Measurements from ENCODE around the gene GOLGA2.
"Not testable (repeated sequence)": the region's sequence is repeated elsewhere in the genome, so short reads cannot be mapped to it uniquely, and the experiment has no call there.

Gene GOLGA2

DNA sequence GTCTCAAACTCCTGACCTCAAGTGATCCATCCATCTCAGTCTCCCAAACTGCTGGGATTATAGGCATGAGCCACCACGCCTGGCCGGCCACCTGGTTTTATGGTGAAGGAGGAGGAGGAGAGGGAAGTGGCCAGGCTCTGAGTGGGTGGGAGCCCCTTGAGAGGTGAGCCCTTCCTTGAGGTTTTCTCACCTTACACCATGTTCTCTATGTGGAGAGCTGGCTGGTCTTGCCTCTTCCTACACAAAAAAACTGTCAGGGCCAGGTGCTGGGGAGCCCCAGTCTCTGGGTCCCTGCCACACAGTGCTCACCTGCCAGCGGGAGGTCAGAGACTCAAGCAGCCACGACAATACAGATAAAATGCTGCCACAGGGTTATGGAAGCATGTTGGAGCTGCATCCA, 18.3 kb upstream of the GOLGA2 start:
- DNase-seq (ENCODE audit: low read depth, low spot score) = no peak

DNA sequence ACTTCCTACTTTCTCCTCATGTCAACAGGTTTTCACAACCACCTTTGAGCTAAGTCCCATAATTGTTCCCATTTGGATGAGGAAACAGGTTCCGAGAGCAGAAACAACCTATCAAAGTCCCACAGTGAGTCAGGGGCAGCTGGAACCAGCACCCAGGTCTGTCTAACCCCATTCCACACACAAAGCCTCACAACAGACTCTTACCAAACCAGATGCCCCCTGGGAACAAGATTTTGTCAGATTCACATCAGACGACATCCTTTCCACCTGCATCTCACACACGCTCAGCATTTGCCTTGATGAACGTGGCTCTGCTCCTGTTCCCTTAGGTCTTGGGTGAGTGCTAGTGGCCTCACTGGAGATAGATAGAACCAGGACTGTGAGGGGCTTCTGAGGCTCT, 17.3 kb upstream of the GOLGA2 start:
- no peak for DNase-seq (ENCODE audit: low read depth, low spot score)

DNA sequence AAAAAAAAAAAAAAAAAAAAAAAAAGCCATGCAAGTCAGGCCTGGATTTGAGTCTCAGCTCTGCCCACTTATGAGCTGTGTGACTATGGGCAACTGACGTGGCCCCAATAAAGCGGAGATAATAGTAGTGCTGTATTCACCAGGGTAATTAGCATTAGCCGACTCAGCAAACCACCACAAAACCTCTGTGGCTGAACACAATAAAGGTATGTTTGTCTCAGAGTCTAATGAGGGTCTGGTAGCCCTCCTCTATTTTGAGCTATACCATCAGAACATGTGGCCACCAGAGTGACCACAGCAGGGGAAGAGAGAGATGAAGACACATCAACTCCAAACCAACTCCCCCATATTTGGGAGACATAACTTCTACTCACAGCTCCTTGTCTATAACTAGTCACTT, 16.2 kb upstream of the GOLGA2 start:
- DNase-seq (ENCODE audit: low read depth, low spot score) = no peak

DNA sequence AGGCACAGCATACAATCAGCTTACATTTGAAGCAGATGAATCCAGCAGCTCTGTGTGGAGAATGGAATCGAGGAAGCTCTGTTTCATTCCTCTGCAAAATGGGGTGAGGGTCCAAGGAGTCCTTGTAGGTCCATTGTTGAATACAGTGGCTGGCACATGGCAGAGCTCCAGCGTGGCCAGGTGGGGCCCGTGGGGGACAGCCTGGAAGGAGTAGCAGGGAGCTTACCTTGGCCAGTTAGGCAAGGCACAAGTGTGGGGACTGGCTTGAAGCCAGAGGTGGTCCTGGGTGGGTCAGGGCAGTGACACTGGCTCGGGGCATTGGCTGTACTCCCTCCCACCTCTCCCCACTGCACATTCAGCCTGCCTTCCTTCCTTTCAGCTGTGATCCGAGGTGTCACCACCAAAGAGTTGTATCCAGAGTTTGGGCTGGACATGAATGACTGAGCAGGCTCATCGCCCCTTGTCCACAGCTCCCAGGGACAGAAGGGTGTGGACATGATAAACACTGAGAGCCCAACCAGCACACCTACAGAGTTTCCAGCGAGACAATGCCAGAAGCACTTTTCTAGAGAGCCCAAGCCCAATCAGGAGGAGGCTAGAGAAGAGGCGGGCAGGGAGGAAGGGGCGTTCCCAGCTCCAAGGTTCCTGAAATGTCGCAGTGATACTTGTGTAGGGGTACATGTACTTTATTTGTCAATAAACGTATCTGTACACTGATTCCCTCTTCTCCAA, 12.6 kb upstream of the GOLGA2 start:
- DNase-seq (ENCODE audit: low read depth, low spot score) = no peak

DNA sequence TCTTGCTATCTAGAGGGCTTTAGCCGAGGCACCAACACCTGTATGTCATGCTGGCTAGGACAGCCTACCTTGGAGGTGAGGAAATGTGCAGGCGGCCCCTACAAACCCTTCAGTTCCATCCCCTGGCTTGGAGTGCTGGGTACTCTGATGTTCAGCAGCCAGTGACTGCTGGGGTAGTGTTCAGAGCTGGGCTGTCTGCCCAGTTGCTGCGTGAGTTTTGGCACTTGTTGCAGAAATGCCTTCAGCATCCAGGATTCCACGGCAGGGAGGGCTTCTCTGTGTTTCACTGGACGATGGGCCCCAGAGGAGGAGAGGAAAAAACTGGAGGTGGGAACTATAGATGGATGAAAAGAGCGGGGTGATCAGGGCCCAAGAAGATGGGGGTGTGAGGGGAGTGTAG, 10.6 kb upstream of the GOLGA2 start:
- no peak for DNase-seq (ENCODE audit: low read depth, low spot score)

DNA sequence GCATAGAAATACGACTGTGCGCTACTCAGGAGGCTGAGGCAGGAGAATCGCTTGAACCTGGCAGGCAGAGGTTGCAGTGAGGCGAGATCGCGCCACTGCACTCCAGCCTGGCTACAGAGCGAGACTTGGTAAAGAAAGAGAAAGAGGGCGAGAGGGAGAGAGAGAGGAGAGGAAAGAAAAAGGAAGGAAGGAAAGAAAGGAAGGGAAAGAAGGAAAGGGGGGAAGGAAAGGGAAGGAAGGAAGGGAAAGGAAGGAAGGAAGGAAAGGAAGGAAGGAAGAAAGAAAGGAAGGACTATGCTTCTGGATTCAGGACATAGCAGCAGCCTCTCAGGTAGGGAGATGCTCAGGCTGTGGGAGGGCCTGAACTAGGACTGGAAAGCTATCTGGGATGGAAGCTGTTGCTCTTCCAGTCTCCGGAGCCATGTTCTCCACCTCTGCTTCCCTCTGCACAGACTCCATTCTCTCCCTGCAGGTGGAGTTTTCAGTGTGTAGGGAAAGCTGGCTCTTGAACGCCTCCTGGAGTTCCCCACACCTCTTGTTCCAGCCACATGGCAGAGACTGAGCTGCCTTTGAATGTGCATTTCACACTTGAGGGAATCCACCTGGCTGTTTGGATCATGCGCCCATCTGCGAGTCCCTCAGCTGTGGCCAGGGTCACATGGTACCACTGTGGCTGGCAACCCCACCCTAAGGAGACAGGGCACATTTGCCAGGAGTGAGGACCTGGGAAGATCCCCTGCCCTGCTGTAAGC, 9.4 kb upstream of the GOLGA2 start:
- no peak for DNase-seq (ENCODE audit: low read depth, low spot score)

DNA sequence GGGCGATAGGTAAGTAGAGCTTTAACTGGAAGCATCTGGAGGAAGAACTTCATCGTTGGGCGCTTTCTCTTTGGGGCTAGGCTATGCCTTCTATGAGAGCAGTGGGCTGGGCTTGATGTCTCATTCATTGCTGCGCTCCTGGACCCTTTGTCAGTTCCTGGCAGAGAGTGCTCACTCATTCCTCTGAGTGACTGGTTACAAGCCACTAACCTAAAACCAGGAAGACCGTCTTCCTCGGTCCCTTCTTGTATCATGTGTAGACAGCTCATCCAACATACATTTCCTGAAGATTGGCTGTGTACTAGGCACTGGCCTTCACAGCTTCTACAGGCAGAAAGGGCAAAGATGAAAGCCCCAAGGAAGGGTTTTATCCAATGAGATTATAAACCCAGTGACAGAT, 6.7 kb upstream of the GOLGA2 start:
- DNase-seq (ENCODE audit: low read depth, low spot score) = no peak

DNA sequence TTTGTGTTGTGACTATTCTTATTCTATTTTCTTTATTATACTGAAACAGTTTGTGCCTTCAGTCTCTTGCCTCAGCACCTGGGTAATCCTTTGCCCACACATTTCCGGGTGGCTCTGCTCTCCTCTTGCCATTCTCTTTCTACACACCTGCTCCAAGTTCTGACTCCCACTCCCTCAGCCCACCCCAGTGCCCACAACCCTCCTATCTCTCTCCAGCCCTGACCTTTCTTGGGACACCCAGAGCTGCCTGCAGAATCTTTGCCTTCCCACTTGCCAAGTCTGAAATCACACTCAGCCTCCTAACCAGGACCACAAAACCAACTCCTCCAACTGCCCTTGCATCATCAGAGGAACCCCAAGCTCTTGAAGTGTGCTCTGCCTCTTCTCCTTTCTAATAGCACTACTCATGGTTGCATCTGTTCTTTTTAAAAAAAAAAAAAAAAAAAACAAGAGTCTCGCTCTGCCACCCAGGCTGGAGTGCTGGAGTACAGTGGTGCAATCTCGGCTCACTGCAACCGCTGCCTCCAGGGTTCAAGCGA, 4.3 kb upstream of the GOLGA2 start:
- DNase-seq (ENCODE audit: low read depth, low spot score) = no peak

DNA sequence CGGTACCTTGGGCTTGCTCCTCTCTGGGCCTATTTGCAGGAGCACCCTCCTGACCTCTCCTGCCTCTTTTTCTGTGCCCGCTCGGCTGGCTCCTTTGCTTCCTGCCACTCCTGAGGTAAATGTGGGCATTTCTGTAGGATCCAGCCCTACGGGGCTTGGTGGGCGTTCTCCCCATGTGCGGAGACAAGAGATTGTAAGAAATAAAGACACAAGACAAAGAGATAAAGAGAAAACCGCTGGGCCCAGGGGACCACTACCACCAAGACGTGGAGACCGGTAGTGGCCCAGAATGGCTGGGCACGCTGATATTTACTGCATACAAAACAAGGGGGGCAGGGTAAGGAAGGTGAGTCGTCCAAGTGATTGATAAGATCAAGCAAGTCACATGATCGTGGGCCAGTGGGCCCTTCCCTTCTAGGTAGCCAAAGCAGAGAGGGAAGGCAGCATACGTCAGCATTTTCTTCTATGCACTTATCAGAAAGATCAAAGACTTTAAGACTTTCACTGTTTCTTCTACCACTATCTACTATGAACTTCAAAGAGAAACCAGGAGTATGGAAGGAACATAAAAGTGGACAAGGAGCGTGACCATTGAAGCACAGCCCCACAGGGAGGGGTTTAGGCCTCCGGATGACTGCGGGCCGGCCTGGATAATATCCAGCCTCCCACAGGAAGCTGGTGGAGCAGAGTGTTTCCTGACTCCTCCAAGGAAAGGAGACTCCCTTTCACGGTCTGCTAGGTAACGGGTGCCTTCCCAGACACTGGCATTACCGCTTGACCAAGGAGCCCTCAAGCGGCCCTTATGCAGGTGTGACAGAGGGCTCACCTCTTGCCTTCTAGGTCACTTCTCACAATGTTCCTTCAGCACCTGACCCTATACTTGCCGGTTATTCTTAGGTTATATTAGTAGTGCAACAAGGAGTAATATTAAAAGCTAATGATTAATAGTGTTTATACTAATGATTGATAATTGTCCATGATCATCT, 3.6 kb upstream of the GOLGA2 start:
- DNase-seq (ENCODE audit: low read depth, low spot score) = not testable (repeated sequence)

DNA sequence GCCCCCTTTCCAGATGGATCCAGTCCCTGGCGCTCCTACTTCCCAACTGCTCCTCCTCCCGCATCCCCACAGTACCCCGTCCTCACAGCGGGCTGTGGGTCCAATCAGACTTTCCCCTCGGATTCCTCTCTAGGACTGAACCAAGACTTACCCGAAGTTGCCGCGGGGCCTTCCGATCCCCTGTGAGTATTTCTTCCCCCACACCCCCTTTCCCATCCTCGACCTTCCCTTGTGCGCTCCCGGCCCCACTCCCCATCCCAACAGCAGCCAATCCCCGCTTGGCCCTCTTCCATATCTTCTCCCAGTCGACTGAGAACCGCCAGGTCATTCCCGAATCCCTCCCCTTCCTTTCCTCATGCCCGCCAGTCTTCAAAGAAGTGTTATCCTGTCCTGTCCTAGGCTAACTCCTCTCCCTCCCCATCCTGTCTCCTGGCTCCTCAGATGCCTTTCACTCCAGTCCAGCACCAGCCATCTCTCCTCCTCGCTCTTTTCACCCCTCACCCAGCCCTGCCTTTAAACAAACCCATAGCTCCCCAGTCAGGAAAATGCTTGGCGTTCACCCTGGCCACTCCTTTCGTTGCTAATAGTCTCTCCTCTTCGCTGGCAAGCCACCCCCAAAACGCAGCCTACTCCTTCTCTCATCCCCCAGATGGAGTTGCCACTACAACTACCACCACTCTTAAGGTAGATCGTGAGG, 915 bp upstream of the GOLGA2 start:
- DNase-seq (ENCODE audit: low read depth, low spot score) = no peak

DNA sequence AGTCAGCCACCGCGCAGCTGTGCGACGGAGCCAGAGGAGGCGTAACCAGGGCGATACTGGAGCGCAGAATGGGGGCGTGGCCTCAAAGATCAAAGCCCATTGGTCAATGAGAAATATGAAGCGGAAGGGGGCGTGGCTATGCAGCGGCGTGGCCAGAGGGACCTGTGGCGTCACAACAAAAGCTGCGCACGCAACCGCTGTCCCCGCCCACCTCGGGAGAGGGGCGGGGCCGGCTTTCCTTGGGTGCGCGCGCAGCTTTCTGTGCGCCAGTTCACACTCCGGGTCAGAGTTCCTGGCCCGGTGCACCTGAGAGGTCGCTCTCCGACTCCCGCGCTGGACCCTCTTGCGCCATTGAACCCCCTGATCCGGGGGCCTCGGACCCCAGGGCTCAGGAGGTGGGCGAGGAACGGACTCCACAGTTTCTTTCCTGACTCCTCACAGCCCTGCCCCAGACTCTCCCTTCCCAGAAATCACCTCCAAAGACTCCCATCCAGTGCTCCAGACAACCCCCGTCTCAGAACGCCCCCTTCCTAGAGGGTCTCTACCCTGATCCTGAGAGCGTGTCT, 284 bp upstream of the GOLGA2 start, which contains the start of gene SWI5:
Gene SWI5, plus strand, starts transcription at position 269 of the 566 bp plus-strand sequence.
- peak; percentile 99 for DNase-seq (ENCODE audit: low read depth, low spot score)

DNA sequence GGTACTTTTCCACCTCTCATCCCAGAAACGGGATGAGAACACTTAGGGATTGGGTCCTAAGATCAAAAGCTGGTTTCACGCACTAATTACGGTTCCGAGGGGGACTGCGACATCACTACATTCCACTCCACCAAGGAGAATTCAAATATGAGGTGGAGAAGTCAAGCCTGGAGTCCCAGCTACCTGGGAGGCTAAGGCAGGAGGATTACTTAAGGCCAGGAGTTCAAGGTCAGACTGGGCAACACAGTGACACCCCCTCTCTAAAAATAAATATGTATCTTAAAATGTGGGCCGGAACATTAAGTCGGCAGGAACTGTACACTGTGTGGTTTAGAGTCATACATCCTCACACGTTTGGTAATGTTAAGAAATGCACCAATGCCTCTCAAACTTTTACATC, 1.6 kb downstream of the GOLGA2 start:
- no peak for DNase-seq (ENCODE audit: low read depth, low spot score)

DNA sequence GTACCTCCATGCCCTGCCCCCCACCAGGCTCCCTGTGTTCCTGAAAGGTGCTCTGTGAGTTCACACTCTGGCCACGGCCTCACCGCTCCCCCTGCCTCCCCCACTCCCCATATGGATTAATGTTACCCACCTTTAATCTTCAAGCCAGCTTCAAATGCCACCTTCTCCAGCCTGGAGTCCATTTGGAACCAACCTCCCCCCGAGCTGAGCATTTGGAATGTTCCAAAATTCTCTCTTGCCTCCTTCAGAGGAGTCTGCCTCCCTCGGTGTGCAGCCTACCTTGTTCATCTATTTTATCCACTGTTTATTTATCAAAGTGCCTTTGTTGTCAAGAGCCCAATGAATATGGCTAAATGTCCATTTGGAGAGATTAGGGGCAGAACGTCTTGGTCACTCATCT, 4.3 kb downstream of the GOLGA2 start:
- no peak for DNase-seq (ENCODE audit: low read depth, low spot score)

DNA sequence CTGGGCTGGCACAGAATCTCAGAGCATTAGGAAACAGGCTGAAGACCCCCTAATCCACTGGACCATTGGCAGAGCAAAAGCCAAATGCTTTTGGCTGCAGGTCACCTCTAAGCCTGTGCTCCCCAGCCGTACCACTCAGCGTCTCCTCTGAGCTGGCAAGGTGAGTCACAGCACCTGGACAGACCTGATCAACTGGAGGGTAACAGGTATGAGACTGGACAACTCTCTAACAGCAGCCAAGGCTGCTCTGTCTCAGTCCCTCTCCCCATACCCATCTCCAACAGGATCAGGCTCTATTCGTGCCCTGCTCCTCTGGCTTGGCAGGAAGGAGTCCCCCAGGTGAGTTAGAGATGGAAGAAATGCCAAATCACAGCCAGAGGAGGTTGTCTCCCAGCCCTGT, 4.7 kb downstream of the GOLGA2 start:
- DNase-seq (ENCODE audit: low read depth, low spot score) = no peak

DNA sequence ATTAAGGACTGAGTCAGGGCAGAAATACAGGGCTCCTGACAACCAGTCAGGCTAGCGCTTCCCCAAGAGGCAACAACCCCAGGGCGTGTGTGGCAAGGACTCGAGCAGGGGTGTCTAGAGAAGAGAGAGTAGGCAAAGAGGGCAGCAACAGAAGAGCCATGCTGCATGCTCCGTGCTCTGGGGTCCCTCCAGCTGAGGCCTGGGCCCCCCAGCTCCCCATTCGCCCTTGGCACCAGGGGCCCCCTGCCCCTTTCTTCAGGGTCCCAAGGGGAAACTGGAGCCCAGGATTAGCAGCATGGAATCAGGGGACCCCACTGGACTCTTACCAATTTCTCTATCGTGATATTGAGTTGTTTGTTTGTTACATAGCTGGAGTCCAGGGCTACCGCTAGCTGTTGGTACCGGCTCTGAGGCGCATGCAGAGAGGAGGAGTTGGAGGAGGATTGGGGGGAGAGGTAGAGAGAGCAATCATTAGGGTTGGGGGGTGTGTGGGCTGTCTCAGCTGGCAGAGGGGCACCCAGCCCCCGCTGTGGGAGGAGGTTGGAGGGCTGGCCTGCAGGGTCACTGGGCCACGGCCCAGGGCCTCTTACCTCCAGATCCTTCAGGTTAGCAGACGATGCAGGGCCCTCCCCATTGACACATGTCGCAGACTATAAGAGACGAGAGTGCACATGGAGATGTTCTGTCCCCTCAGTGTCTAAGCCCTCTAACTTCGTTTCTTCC, 8.8 kb downstream of the GOLGA2 start:
- DNase-seq (ENCODE audit: low read depth, low spot score) = no peak

DNA sequence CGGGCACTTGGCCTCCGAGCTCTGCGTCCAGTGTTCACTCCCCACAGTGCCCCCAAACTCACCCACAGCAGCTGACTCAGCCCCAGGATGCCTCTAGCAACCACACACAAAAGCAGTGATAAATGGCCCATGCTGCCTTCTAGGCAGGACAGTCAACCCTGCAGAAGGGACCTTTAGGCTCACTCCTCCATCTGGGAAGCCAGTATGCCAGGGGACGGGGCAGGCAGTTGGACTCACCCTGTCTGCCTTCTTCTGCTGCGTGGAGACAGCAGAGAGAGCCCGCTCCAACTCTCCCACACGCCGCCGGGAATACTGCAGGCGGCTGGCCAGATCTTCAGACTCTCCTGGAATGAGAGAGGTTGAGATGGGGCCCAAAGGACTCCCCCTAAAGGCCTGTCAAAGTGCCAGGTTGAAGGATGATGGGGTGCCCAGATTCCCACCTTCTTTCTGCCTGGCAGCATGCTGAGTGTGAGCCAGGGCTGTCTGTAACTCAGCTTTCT, 10.4 kb downstream of the GOLGA2 start:
- DNase-seq (ENCODE audit: low read depth, low spot score) = no peak

DNA sequence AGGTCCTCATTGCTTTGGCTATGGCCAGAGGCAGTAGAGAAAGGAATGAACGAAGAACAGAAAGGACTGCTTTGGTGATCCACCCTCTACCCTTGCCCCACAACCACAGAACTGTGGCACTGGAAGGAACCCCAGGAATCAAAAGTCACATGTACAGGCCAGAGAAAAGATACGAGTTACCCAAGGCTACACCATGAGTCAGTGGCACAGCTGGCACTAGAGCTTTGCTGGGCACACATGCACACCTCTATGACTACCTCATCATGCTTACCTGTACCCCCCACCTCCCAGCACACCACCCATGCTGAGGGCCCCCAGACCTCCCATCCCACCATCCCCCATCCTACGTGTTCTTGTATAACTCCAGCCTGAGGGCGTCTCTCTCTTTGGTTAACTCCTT, 13.1 kb downstream of the GOLGA2 start:
- no peak for DNase-seq (ENCODE audit: low read depth, low spot score)

DNA sequence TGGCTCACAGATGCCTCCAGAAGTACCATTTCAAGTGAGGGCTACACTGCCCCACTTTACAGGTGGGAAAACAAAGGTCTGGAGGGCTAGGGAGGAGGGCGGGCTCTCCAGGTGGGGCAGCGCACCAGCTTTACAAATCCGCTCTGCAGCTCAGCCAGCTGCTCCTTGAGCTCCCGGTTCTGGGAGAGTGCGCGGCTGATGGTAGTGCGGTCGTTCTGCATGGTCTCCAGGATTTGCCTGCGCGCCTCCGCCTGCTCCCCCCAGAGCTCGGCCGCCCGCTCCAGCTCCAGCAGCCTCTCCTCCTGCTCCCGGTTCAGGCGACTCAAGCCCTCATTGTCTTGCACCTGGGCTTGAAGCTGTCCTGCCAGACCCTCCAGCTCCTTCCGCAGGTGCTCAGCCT, 15.5 kb downstream of the GOLGA2 start:
- DNase-seq (ENCODE audit: low read depth, low spot score) = no peak

DNA sequence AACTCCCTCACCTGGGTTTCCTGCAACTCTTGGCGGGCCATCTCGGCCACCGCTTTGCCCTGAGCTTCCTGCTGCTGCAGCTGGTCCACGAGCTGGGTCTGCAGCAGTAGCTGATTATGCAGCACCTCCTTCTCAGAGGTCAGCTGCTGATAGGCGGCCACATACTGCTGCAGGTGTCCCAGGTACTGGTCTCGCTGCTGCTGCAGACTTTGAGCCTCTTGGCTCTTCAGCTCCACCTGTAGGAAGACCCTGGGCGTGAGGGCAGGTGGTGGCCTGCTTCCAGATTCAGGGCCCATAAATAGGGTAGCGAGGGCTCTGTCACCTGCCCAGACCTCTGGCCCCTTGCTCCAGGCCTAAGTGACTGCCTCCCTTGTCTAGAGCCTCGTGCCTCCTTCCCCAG, 16.7 kb downstream of the GOLGA2 start:
- no peak for DNase-seq (ENCODE audit: low read depth, low spot score)

DNA sequence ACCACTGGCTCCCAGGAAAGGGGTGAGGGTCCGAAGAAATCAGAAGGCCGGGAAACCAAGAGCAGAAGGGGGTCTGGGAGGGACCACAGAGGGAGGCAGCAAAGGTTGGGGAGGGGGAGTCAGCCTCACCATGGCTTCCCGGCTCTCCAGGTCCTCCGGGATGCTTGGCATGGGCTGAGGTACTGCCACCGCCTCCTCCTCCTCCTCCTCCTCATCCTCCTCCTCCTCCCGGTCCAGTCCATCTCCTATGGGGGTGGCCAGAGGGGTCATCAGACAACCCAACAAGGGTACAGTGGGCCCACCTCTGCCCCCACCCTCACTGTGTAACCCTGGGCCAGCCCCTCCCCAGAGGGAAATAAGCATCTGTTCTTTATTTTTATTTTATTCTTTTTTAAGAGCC, 17.5 kb downstream of the GOLGA2 start:
- no peak for DNase-seq (ENCODE audit: low read depth, low spot score)
